Activated CD4-positive, alpha-beta T cell treated with anti-CD3 and anti-CD28 coated beads, Interleukin-2, amount 10 ng/mL, durations not matched to agents 24 days and 14 days (primary cell): ENCODE measurements around the gene HINFP. TPM values are rescaled to one million over a fixed set of nuclear protein-coding genes. Genes with fewer than 3 reads are reported as not detected.
"Not testable (repeated sequence)": the region's sequence is repeated elsewhere in the genome, so short reads cannot be mapped to it uniquely, and the experiment has no call there.

Experiments
- DNase-seq: peaks from one replicate; pipeline ENCODE4 v3.0.0; 2022
- H3K27ac Mint-ChIP-seq: one replicate; pipeline ENCODE4 v1.8.0; 2022; ENCODE audit warnings: mild to moderate bottlenecking, mixed read lengths
- H3K27me3 Mint-ChIP-seq: one replicate; pipeline ENCODE4 v1.8.0; 2022; ENCODE audit warnings: mixed read lengths
- H3K36me3 Mint-ChIP-seq: one replicate; pipeline ENCODE4 v1.8.0; 2022; ENCODE audit warnings: low read depth, mild to moderate bottlenecking, mixed read lengths
- H3K4me1 Mint-ChIP-seq: one replicate; pipeline ENCODE4 v1.8.0; 2021; ENCODE audit warnings: mixed read lengths
- H3K4me3 Mint-ChIP-seq: one replicate; pipeline ENCODE4 v1.8.0; 2022; ENCODE audit warnings: mild to moderate bottlenecking, moderate library complexity, mixed read lengths
- H3K9me3 Mint-ChIP-seq: one replicate; pipeline ENCODE4 v1.8.0; 2021; ENCODE audit warnings: mixed read lengths
- intact Hi-C: fragments of 100-400 bp; cut with micrococcal nuclease; formaldehyde crosslinking; loops from one replicate; pipeline ENCODE4 v1.15.1; 2023
- total RNA-seq: library from RNA; stranded (reverse); gene quantifications from 2 replicates; pipeline ENCODE4 v1.2.3, GENCODE V29; 2022

The HINFP gene
- total RNA-seq, 1 donor from 2014 or later = 41.4 TPM

- H3K36me3 Mint-ChIP-seq = peaks cover 22% of the 10 kb centered on the region
- H3K4me3 Mint-ChIP-seq = no peak overlapping the region
- no peak for DNase-seq
- peaks cover 4% of the 10 kb centered on the region for H3K4me1 Mint-ChIP-seq
- intact Hi-C loops = no loop called here
- H3K27me3 Mint-ChIP-seq = no peaks in the 10 kb centered on the region
- H3K27ac Mint-ChIP-seq = no peak overlapping the region
- no peaks in the 10 kb centered on the region for H3K9me3 Mint-ChIP-seq
Measured at GRCh38 chr11:119181677-119182412, 60.5 kb downstream of the HINFP start.

- peaks cover 16% of the 10 kb centered on the region for H3K36me3 Mint-ChIP-seq
- H3K4me3 Mint-ChIP-seq, H3K9me3 Mint-ChIP-seq, H3K4me1 Mint-ChIP-seq, intact Hi-C loops, H3K27me3 Mint-ChIP-seq, DNase-seq, H3K27ac Mint-ChIP-seq: not testable (repeated sequence)
Measured at GRCh38 chr11:119184399-119184798, 63.0 kb downstream of the HINFP start.

Other genes with a start within 250 kb of the HINFP start
- 6.1 and 6.4 TPM in 2 replicates for gene CXCR5, start 237.7 kb upstream of the HINFP start, total RNA-seq
- 25.1 and 28.5 TPM in 2 replicates for gene BCL9L, start 195.7 kb upstream of the HINFP start, total RNA-seq
- not detected in 2 replicates for gene UPK2, start 165.3 kb upstream of the HINFP start, total RNA-seq
- gene FOXR1, start 149.8 kb upstream of the HINFP start, total RNA-seq = not detected in 2 replicates
- gene CENATAC, start 123.4 kb upstream of the HINFP start, total RNA-seq = 46.3 and 47.1 TPM in 2 replicates
- gene RPS25, start 103.2 kb upstream of the HINFP start, total RNA-seq = 1,641 and 1,650 TPM in 2 replicates
- 141 and 151 TPM in 2 replicates for gene TRAPPC4, start 102.8 kb upstream of the HINFP start, total RNA-seq
- gene SLC37A4, start 90.7 kb upstream of the HINFP start, total RNA-seq = 28.8 and 31.6 TPM in 2 replicates
- gene HYOU1, start 64.4 kb upstream of the HINFP start, total RNA-seq = 193 and 203 TPM in 2 replicates
- gene VPS11, start 53.8 kb upstream of the HINFP start, total RNA-seq = 20.2 and 20.9 TPM in 2 replicates
- 60.9 and 62.8 TPM in 2 replicates for gene HMBS, start 36.7 kb upstream of the HINFP start, total RNA-seq
- gene DPAGT1, start 19.7 kb upstream of the HINFP start, total RNA-seq = 76.1 and 79.4 TPM in 2 replicates
- gene C2CD2L, start 14.2 kb upstream of the HINFP start, total RNA-seq = 31.5 and 33.5 TPM in 2 replicates
- 0.07 TPM in 1 of 2 replicates, not detected in the other for gene ABCG4, start 27.5 kb downstream of the HINFP start, total RNA-seq
- gene NLRX1, start 47.1 kb downstream of the HINFP start, total RNA-seq = 23.3 and 25.0 TPM in 2 replicates
- gene NHERF4, start 63.9 kb downstream of the HINFP start, total RNA-seq = 0.54 and 0.58 TPM in 2 replicates
- gene CBL, start 84.8 kb downstream of the HINFP start, total RNA-seq = 36.4 and 36.5 TPM in 2 replicates
- 7.5 and 8.1 TPM in 2 replicates for gene MCAM, start 195.6 kb downstream of the HINFP start, total RNA-seq
- gene RNF26, start 212.9 kb downstream of the HINFP start, total RNA-seq = 26.5 and 26.8 TPM in 2 replicates
- gene C1QTNF5, start 219.3 kb downstream of the HINFP start, total RNA-seq = not detected in 2 replicates
- gene MFRP, start 225.1 kb downstream of the HINFP start, total RNA-seq = not detected in 2 replicates